G401.6 (cell line): ENCODE measurements around the gene FXYD7.

Source experiments
- FAIRE-seq: peaks from 2 replicates; lab custom pipeline; 2012; peaks lifted over from hg19 to GRCh38; lab: Jason Lieb, UNC

Gene FXYD7

GRCh38 chr19:35110974-35111373 is 32.1 kb upstream of the FXYD7 start:
- no peak for FAIRE-seq

DNA sequence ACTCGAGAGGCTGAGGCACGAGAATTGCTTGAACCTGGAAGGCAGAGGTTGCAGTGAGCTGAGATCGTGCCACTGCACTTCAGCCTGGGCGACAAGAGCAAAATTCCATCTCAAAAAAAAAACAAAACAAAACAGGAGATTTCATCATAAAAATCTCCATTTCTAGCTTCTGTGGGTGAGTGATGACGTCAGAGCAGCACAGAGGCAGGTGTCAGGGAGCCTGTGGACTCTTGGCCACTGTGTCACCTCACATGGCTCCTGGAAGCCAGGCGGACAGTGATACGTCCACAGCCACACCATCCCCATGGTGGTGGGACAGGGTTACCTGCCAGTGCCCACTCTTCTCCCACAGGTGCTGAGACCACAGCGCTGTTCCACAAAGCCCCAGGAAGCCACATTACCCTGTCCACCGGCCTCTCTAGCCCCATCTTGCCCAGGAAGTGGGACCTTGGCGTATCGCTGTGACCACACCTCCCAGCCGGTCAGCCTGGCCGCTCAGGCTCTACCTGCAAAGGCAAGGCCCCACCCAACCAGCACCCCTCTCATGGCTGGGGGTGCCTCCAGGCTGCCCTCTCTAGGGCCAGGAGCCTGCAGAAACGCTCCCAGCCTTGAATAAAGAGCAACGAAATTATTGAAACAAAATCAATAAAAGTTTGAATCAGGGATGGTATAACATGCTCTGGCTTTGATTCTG is 29.9 kb upstream of the FXYD7 start:
- FAIRE-seq: no peak

DNA sequence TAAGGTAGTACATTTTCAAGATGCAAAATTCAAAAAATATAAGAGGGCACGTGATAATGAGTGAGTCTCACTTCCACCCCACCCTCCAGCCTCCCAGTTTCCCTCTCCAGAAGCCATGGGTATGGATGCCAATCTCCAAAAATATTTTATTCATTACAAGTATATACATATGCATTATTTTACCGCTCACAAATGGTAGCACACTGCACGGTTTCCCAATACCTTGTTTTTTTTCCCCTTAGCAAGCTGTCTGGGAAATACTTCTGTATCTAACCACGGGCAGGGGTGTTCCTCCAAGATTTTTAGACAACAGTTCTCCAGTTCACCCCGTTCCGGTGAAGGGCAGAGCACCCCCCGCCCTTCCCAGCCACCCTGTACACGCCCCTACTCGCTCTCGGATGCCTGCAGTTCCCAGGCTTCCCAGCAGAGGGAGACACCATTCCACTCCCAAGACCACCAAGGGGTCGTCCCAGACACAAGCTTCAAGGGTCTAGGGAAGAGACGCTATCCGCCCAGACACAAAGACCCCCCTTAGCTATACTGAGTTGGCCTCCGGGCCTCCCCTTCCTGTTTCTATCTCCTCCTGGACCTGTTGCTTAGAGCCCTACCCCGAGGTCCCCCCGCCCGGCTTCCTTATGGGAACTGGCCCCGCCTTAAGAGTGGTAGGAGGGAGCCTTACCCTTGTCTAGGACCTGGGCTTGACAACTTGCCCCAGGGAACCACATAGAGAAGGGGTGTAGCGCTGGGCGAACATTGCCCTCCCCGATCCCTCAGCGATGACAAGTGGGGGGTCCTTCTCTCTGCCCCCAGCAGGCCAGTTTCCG is 28.5 kb upstream of the FXYD7 start:
- FAIRE-seq: no peak

DNA sequence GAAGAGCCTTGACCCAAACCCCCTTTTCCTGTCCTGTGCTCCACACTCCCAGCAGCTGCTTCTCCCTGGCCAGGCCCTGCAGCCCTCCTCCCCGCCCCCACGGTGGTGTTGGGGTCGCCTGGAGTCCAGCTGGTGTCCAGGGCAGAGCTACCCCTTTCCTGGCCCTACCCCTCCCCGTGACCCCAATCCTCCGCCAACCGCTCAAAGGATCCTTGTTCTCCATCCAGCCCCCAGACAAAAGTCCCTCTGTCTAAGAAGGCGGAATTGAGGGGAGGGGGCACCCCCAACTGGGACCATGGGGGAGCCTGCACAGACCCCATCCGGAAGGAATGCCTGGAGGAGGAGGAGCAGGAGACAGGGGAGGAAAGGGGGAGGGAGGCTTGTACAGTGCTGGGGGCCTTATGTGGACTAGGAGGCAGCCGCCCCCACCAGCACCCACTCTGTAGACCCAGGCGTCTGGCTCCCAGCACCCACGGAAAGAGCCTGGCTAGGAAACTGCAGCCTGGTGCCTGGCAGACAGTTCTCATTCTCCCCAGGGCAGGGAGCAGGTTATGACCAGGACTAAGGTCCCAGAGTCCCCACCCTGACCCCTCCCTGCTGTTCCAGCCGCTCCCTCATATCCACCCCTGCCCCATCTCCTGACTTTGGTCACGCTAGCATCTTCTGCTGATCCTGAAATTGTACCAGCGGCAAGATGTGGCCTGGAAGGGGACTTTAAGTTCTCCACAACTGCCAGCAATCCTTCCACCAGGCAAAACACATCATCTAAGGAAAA is 27.7 kb upstream of the FXYD7 start, which contains the start of gene FXYD3:
Gene FXYD3, plus strand, starts transcription at position 647 of the 775 bp plus-strand sequence. CDS start 3,554 bp downstream, outside the sequence.
- no peak for FAIRE-seq

GRCh38 chr19:35116072-35116801 is 26.8 kb upstream of the FXYD7 start:
- FAIRE-seq: no peak

DNA sequence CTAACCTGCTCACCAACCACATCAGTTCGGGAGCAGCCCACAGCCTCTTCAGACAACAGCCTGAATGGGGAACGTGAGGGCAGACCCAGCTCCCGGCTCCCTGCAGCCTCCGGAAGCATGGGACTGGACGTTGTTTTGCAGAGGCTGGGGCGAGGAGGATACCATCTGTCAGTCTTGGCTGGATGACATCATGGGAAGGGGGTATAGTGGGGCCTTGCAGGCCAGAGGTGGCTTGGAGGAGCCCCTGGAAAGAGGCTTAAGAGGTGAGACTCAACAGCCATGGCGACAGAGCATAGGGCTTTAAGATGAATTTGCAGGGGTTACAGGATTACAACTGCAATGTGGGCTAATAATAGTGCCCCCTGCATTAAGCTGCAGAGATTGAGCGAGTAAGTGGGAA is 25.9 kb upstream of the FXYD7 start:
- FAIRE-seq: no peak

DNA sequence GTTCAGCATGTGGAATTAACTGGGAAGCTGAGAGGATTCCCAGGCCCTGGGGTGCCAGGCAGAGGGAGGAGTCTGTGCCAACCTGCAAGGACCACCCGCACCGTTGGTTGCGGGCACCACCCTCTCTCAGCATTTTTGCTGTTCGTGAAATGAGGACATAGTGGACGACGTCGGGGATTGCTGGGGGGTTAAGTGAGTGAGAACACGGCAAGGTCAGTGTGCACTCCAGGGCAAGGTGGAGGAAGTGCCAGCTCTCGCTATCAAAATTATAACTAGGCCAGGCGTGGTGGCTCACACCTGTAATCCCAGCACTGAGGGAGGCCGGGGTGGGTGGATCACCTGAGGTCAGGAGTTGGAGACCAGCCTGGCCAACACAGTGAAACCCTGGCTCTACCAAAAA is 25.3 kb upstream of the FXYD7 start:
- FAIRE-seq: no peak

DNA sequence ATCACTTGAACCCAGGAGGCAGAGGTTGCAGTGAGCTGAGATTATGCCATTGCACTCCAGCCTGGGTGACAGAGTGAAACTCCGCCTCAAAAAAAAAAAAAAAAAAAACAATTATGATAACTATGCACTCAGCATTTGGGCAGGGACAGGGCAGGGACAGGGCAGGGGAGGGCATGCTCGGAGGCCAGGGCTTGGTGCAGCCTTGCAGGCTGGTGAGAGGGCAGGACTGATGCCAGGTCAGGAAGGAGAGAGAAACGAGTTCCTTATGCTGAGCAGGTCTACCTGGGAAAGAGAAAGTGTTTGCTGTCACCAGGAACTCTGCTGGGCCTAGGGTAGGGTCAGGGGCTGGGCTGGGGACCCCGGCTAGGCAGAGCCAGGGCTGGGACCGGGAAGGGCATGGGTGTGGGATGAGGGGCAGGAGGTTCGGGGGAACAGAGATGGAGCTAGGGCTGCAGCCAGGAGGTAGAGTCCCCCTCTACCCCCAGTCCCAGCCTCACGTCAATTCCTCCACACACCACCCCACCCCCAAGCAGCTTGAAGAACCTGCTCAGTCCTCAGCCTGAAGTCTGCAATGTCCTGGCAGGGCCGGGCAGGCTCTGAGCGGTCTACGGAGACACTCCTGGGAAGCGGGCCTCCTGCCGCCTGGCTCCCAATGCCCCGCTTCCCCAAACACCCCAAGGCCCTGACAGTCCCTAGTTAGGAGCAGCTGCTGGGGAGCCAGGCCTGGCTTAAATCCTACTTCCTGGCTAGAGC is 24.6 kb upstream of the FXYD7 start:
- FAIRE-seq: no peak

- no peak for FAIRE-seq
Observed at GRCh38 chr19:35119091-35119490, 24.0 kb upstream of the FXYD7 start.

DNA sequence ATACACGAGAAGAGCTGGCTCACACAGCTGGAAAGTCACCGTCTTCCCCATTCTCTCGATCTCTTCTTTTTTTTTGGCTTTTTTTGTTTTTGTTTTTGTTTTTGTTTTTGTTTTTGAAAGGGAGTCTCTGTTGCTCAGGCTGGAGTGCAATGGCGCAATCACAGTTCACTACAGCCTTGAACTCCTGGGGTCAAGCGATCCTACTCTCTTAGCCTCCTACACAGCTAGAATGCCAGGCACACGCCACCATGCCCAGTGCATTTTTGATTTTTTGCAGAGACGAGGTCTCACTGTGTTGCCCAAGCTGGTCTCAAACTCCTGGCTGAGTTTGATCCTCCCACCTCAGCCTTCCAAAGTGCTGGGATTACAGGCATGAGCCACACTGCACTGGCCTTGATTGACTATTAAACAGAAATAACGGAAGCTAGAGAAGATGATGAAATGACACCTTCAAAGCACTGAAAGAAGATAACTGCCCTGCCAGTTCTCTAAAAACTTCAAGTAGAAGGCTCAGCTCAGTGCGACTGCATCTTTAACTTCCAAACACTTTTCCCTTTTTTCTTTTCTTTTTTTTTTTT is 23.4 kb upstream of the FXYD7 start:
- no peak for FAIRE-seq

GRCh38 chr19:35120492-35120891 is 22.6 kb upstream of the FXYD7 start:
- no peak for FAIRE-seq

GRCh38 chr19:35120898-35121297 is 22.2 kb upstream of the FXYD7 start:
- FAIRE-seq: no peak

DNA sequence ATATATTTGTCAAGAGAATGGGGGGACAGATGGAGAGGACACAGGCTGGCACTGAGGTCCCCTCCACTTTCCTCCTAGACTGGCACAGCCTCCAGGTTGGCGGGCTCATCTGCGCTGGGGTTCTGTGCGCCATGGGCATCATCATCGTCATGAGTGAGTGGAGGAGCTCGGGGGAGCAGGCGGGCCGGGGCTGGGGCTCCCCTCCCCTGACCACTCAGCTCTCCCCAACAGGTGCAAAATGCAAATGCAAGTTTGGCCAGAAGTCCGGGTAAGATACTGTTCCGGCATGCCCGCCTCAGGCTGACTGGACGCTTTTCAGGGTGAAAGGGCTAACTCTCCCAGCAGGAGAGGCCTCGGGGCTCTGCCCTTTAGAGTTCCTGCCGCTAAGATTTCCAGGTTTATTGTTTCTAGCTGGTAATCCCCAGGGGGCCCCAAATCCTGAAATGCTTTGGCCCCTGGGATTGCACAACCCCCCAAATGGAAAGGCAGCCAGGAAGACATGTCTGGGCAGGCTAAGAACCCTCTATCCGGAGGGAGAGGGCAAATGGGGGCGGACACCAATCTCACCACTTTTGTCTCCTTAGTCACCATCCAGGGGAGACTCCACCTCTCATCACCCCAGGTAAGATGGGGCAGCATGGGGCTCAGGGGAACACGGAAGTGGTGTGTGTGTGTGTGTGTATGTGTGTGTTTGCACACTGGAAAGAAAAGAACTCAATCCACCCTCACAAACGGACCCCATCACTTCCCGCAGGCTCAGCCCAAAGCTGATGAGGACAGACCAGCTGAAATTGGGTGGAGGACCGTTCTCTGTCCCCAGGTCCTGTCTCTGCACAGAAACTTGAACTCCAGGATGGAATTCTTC is 20.1 kb upstream of the FXYD7 start:
- FAIRE-seq: no peak

GRCh38 chr19:35123573-35123972 is 19.5 kb upstream of the FXYD7 start:
- no peak for FAIRE-seq

DNA sequence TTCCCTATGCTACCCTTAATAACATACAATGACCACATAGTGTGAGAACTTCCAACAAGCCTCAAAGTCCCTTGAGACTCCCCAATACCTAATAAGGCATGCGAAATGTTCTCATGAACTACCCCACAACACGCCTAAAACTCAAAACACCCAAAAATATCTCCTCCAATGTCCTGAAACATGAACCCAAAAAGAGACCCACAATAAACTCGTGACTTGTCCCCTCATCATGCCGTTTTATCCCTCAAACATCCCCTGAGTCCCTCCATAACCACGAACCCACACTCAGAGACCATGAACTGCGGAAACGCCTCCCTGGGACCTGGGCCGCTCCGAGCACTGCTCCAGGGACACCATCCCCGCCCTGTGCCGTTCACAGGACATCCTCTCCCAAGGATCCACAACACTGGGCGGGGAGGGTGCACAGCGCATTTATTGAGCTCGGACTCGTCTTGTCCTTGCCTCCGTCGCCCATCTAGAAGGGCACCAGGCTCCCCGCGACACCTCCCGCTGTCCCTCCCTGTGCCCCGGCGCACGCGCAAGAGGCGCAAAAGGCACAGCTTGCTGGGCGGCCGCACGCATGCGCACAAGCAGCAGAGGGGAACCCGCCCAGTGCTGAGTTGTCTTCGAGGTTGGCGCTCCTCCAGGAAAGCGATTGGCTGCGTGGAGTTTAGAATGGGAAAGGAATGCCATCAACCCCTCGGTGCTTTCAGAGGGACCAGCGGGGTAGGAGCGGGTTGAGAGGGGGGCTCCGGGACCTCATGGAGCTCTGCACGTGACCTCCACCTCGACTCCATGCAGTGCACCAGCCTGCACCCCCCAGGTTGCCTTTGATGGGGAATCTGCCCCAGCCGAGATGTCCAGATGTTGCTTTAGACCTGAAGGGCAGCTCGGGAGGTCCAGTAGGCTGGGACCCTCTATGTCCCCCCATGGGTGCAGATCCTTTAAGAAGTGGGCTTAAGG is 18.7 kb upstream of the FXYD7 start:
- FAIRE-seq: no peak

DNA sequence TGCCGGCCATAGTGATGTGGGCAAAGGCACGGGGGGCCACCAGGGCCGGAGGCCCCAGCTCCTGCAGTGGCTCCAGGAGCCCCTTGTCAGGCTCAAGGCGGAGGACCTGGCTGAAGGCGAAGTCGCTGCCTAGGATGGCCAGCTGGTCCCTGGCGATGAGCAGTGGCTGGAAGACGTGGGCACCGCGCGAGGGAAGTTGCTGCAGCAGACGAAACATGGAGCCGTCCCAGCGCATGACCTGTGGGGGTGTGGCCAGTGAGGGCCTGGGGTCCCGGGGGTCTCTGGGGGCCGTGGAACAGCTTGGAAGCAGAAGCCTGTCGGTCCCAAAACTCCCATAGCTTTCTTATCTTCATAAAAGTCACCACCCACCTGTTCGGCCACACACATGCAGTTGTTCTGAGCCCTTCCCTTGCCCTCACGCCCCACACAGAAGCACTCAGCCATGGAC is 17.8 kb upstream of the FXYD7 start:
- no peak for FAIRE-seq

- FAIRE-seq: no peak
Observed at GRCh38 chr19:35125749-35126623, 17.1 kb upstream of the FXYD7 start.

- FAIRE-seq: no peak
Observed at GRCh38 chr19:35126624-35126959, 16.5 kb upstream of the FXYD7 start.
